NB4 (cell line): ENCODE data around the gene RNF19B.
"Not testable (repeated sequence)": the region's sequence is repeated elsewhere in the genome, so short reads cannot be mapped to it uniquely, and the experiment has no call there.

Experiments
- DNase-seq: peaks from one replicate; pipeline ENCODE4 v3.0.0; 2010; ENCODE audit warnings: low read depth
- H3K4me3 ChIP-seq: one replicate; pipeline ENCODE4 v1.5.1; 2011; ENCODE audit warnings: mild to moderate bottlenecking, low read depth, low read length, moderate library complexity
- MAX ChIP-seq: IDR thresholded peaks from 2 replicates; pipeline ENCODE4 v1.6.1; 2011; ENCODE audit warnings: low read depth, low read length
- MYC ChIP-seq: IDR thresholded peaks from 2 replicates; pipeline ENCODE4 v1.6.1; 2011; ENCODE audit warnings: low read depth, low read length
- POLR2A ChIP-seq: IDR thresholded peaks from 2 replicates; pipeline ENCODE4 v1.6.1; 2011; ENCODE audit warnings: mild to moderate bottlenecking; ENCODE audit not compliant: insufficient read length; ENCODE audit errors: extremely low read depth
- TF ChIP-seq, protein P1 (sequence below): IDR thresholded peaks from one replicate; pipeline ENCODE4 v1.5.1; 2012; ENCODE audit warnings: low read depth, low read length

The RNF19B gene

DNA sequence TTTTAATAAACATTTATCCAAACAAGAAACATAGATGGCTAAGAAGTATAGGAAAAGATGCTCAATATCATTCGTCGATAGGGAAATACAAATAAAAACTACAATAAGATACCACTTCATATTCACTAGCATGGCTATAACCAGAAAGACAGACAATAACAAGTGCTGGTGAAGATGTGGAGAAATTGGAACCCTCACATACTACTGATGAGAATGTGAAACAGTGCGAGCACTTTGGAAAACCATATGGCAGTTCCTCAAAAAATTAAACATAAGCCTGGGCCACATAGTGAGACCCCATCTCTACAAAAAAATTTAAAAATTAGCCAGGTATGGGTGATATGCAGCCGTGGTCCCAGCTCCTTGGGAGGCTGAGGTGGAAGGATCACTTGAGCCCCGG, 54.3 kb downstream of the RNF19B start:
- no peak for DNase-seq
- H3K4me3 ChIP-seq = no peak overlapping the region
- TF ChIP-seq MAX = no peak
- no peak for TF ChIP-seq MYC
- TF ChIP-seq, protein P1, sequence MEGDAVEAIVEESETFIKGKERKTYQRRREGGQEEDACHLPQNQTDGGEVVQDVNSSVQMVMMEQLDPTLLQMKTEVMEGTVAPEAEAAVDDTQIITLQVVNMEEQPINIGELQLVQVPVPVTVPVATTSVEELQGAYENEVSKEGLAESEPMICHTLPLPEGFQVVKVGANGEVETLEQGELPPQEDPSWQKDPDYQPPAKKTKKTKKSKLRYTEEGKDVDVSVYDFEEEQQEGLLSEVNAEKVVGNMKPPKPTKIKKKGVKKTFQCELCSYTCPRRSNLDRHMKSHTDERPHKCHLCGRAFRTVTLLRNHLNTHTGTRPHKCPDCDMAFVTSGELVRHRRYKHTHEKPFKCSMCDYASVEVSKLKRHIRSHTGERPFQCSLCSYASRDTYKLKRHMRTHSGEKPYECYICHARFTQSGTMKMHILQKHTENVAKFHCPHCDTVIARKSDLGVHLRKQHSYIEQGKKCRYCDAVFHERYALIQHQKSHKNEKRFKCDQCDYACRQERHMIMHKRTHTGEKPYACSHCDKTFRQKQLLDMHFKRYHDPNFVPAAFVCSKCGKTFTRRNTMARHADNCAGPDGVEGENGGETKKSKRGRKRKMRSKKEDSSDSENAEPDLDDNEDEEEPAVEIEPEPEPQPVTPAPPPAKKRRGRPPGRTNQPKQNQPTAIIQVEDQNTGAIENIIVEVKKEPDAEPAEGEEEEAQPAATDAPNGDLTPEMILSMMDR = no peak
- no peak for TF ChIP-seq POLR2A

DNA sequence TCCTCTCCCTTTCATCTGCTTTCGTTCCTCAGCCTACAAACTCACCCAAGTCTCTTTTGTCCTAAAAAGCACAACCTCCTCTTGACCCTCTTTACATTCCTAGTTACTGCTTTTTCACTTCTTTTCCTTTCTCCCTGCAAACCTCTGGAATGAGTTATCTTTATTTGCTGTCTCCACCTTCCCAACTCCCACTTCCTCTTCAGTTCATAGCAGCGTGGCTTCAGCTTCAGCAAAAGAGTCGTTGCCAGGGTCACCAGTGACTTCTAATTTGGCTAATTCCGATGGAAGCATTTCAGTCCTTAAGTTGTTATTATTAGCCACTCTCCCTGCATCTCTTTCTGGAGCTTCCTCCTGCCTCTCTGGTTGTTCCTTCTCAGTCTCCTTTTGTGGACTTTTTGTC, 57.2 kb downstream of the RNF19B start:
- no peak for DNase-seq
- TF ChIP-seq, protein P1 = no peak
- no peak for TF ChIP-seq MYC
- no peak for TF ChIP-seq MAX
- no peak for TF ChIP-seq POLR2A
- no peak overlapping the region for H3K4me3 ChIP-seq

GRCh38 chr1:32906654-32907053, 58.0 kb downstream of the RNF19B start:
- no peak for TF ChIP-seq POLR2A
- no peak for TF ChIP-seq MAX
- TF ChIP-seq, protein P1 = no peak
- no peak for TF ChIP-seq MYC
- no peak overlapping the region for H3K4me3 ChIP-seq
- DNase-seq = no peak

GRCh38 chr1:32905588-32905987, 59.0 kb downstream of the RNF19B start:
- DNase-seq, H3K4me3 ChIP-seq: not testable (repeated sequence)

DNA sequence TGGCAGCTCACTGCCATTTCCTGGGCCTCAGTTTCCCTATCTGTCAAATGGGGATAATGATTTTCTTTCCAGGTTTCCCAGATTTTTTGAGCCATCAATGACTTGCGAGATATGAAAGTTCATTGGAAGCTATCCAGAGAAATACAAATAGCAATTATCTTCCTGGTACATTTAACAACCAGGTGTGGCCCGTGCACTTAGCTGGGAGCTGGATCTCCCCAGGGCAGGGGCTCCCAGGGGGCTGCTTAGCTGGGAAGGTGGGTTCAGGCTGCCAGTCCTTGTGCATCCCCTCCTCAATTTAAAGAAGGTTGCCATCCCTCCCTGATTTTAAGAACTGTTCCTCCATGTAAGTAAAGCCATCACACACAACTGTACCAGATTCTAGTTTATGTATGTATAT, 59.8 kb downstream of the RNF19B start:
- no peak overlapping the region for H3K4me3 ChIP-seq
- TF ChIP-seq, protein P1 = no peak
- TF ChIP-seq POLR2A (no peak), MYC (no peak), MAX (no peak)
- no peak for DNase-seq

DNA sequence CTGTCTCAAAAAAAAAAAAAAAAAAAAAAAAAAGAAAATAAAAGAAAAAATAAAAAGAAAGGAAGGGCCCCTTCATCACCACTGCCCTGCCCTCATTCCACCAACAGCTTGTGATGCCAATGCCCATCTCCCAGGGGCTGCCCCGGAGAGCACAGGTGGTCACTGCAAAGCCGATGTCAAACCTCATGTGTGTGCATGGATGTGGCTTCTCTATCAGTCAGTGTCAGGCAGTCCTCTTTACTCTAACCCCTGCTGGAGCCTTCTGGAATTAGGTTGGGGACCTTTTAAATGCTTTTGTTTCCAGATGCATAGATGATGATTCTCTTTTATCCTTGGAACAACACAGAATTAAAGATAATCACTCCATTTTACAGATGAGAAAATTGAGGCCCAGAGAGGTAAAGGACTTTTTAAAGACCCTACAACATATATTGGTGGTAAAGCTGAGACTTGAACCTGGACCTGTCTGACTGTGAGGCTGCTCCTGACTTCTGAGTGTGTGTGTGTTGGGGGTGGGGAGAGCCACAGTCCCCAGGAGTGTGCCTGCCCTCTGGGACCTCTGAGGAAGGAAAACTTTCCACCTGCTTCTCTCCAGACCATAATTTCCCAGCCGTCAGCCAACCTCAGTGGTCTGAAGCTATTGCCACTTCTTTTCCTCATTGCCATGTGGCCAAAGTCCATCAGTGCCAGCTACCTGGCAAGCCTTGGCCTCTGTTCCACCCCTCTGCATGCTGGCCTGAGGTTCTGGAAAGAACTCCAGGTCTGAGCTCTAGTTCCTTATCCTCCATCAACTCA, 60.4 kb downstream of the RNF19B start:
- DNase-seq = no peak
- TF ChIP-seq, protein P1 = no peak
- TF ChIP-seq MAX (no peak), MYC (no peak), POLR2A (no peak)
- H3K4me3 ChIP-seq = no peak overlapping the region
